NCI-H1436 treated with DMSO at 0.1 percent for 48 hours (cell line): ENCODE results near the gene PTPRU.

ENCODE experiments used
- DNase-seq: peaks from one replicate; lab custom pipeline; 2025; lab: John Stamatoyannopoulos, UW

The PTPRU gene

GRCh38 chr1:29317063-29317915 is 81.0 kb downstream of the PTPRU start:
- DNase-seq, result no peak

GRCh38 chr1:29317916-29318530 is 81.7 kb downstream of the PTPRU start:
- DNase-seq, result no peak

GRCh38 chr1:29318724-29319123 is 82.4 kb downstream of the PTPRU start:
- DNase-seq, result no peak

GRCh38 chr1:29319300-29320110 is 83.2 kb downstream of the PTPRU start:
- DNase-seq, result no peak

GRCh38 chr1:29320156-29320940 is 84.0 kb downstream of the PTPRU start:
- DNase-seq, result no peak

- DNase-seq, result no peak
Measured at GRCh38 chr1:29321176-29321575, 84.9 kb downstream of the PTPRU start.

- no peak for DNase-seq
Measured at GRCh38 chr1:29322147-29322694, 85.9 kb downstream of the PTPRU start.

GRCh38 chr1:29322861-29323585 is 86.7 kb downstream of the PTPRU start:
- no peak for DNase-seq

- DNase-seq, result no peak
Measured at GRCh38 chr1:29323636-29324035, 87.3 kb downstream of the PTPRU start.

- DNase-seq, result no peak
Measured at GRCh38 chr1:29324202-29324601, 87.9 kb downstream of the PTPRU start.

- no peak for DNase-seq
Measured at GRCh38 chr1:29324771-29325351, 88.5 kb downstream of the PTPRU start.

GRCh38 chr1:29325675-29326074 is 89.4 kb downstream of the PTPRU start:
- no peak for DNase-seq

GRCh38 chr1:29326123-29326522 is 89.8 kb downstream of the PTPRU start:
- no peak for DNase-seq

GRCh38 chr1:29327223-29327935 is 91.1 kb downstream of the PTPRU start:
- no peak for DNase-seq

- DNase-seq, result no peak
Measured at GRCh38 chr1:29329022-29329775, 92.9 kb downstream of the PTPRU start.

- no peak for DNase-seq
Measured at GRCh38 chr1:29330089-29330488, 93.8 kb downstream of the PTPRU start.

- no peak for DNase-seq
Measured at GRCh38 chr1:29330856-29331255, 94.5 kb downstream of the PTPRU start.

GRCh38 chr1:29331309-29331708 is 95.0 kb downstream of the PTPRU start:
- DNase-seq, result no peak

GRCh38 chr1:29331729-29332128 is 95.4 kb downstream of the PTPRU start:
- DNase-seq, result no peak
